HG02943 (cell line): ENCODE results near the gene ABCA13.

Experiments used
- ATAC-seq: cut with Tn5 transposase; IDR thresholded peaks from one replicate; pipeline ENCODE4 v1.9.1; 2021; ENCODE audit warnings: mild to moderate bottlenecking, low read depth, moderate library complexity; ENCODE audit not compliant: unreplicated experiment

The ABCA13 gene

DNA sequence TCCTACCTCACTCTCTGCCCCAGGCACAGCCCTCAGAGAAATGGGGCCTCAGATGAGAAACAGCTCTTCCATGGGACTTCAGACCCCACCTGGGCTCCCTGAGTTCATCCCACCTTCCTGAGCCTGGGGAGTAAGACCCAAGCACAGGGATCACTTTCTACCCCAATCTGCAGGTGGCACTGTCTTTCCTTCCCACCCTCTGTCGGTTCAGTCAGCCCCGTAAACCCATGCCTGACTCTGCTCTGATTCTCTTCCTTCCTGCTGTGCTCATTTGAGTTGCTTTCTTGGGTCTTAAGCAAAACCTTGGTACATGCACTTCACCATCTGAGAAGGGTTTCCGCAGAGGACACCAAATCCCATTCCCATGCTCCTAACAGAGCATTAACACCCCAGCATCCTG lies 446.7 kb downstream of the ABCA13 start:
- ATAC-seq: no peak

DNA sequence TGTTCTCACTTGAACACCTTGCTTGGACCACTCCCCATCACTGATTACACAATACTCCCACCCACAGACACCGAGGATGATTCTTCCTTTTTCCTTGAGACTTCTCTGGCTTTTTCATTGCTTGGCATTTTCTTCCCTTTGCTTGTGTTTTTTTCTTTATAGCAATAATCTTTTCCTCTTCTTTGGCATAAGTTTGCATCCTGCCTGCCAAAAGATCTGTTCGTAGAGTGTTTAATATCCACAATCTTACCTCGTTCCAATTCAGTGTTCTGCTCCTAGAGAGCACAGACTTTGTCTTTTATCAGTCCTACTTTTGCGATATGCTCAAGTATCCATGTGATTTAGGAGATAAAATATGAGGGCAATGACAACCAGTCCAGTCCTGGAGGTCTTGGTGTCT lies 449.8 kb downstream of the ABCA13 start:
- no peak for ATAC-seq

DNA sequence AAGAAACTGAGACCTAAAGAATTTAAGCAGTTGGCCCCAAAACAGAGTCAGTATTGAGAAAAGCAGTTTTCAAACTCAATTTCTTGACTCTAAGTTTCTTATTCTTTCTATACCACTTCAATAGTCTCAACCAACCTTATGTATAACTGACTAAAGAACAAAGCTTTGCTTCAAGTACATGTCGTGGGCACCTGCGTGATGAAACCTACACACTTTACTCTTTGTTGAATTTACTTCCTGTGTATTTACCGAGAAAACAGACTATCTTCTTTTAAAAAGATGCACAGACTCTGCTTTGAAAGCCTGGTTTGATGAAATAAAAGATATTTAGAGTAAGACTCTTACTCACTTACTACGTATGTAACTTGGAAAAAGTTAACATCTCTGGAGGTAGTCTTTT lies 455.9 kb downstream of the ABCA13 start:
- no peak for ATAC-seq

DNA sequence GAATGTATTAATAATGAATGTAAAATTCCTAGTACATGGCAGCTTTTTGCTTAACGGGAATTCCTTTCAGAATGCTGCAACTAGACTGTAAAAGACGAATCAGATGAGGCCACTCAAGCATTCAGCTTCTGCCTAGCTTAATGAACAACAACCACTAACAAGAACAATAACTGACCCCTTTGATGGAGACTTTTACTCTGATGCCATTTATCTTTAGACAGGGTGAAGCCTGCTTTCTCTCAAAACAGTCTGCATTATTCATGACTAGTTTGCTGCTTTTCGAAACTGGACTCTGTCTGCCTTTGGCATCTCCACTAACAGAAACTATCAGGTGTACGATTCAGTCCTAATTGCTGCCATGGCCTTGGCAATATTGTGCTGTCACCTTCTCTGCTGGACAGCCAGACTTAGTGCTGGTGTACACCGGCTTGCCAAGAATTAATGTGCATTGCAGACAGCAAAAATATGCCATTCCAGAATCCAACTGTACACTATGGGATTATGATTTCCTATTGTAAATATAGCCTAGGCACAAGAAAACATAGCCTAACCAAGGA lies 457.6 kb downstream of the ABCA13 start:
- ATAC-seq: no peak

DNA sequence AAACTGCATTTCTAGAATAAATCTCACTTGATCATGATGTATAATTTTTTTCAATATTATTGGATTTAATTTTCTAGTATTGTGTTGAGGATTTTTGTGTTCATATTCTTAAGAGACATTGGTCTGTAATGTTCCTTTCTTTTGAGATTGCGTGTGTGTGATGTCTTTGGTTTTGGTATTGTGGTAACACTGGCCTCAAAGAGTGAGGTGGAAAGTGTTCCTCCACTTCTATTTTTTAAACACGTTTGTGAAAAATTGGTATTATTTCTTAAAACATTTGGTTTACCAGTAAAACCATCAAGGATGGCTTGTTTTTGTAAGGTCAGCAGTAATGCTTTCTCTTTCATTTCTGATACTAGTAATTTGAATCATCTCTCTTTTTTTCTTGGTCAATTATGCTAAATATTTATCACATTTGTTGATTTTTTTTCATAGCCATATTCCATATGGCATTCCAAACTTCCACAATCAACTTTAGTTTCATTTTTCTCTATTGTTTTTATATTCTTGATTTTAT lies 462.9 kb downstream of the ABCA13 start:
- no peak for ATAC-seq

DNA sequence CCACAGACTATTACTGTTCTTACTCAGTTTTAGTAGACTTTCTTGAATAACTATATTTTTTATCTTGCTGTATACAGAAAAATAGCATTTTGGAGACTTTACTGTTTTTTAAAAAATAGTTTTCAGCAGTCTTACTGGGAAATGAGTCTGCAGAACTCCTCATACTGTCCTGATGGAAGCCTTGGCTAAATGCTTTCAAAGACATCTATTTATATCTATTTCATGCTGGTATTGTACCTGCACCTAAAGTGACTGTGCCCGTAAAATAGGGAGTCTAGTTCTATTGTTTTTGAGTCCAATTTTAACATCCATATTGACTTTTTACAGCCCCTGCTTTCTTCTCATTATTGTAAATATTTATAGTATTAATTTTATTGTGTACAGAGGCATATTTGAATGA lies 464.5 kb downstream of the ABCA13 start:
- ATAC-seq: no peak

DNA sequence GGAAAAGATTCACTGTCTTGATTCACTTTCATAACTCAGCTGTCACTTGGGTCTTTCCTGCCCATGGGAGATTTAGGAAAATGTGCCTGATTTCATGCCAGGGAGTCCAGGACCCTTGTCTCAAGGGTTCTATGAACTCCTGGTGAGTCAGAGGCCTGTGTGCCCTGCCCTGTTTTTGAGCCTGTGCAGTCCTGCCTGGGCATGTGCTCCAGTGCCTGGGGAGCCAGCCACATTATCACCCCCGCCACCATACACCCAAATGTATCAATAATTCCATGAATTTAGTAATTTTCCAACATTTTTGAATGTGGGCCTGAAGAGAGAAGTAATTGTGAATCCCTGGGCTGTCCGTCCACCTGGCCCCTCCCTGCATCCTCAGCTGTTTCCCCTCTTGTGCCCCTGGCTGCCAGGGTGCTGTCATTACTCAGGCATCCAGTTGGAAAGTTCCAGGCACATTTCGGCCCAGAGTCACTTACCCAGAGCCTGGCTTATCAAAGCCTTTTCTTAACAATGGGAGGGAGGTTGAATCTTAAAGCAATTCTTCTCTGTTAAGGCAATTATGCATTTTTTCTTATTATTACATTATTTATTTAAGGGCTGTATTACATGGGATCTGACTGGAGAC lies 465.2 kb downstream of the ABCA13 start:
- no peak for ATAC-seq

DNA sequence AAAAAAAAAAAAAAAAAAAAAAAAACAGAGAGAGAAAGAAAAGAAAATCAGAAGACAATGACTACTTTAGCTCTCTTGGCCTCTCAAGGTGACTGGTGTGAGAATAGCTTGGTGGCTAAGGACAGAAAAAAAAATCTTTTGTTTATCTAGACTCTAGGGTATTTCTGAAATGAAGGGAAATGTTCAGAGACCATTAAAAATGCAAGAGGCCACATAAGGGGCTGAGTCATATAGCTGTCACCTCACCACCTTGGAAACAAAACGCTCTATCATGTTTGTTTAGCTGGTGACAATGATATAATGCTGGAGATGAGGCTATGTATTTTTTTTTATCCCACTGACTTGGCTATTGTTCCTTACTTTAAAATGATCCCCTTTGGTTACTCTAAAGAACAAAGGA lies 466.1 kb downstream of the ABCA13 start:
- no peak for ATAC-seq

DNA sequence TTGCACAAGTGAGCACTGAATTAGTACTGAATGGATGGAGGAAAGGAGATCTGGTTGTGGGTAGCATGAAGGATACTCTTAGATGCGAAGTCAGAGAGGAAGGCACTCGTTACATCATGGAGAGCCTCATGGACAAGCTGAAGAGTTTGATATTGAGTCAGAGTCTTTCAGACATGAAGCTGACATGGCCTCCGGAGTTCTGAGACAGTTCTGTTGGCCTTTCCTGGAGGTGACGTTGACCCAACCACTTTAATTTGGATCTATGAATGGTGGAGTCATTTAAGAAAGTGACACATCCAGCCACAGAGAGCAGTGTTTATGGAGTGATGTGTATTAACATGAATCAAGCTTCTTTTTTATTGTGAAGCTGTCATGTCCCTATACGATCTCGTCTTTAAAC lies 466.8 kb downstream of the ABCA13 start:
- no peak for ATAC-seq

DNA sequence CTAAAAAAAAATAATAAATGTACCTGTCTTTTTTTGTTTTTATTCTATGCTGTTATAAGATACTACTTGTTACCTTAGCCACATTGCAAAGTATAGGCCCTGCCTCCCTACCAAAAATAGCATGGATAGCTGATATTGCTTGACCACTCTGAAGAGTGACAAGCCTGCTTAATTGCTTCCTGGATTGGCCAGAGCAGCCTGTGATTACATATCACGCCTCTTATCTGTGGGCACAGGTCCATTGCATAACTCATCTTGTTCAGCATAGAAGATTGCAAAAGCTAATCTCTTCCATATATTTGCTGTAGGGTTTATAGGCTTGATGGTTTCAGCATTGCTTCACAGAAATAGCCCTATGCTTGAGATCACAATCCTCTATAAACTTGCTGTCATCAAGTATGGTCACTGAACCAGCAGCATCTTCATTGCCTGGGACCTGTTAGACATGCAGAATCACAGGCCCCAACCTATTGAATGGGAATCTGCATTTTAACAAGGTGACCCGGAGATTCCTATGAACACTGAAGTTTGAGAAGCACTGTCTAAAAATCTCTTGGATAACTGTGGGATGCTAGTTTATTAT lies 472.3 kb downstream of the ABCA13 start:
- ATAC-seq: no peak

DNA sequence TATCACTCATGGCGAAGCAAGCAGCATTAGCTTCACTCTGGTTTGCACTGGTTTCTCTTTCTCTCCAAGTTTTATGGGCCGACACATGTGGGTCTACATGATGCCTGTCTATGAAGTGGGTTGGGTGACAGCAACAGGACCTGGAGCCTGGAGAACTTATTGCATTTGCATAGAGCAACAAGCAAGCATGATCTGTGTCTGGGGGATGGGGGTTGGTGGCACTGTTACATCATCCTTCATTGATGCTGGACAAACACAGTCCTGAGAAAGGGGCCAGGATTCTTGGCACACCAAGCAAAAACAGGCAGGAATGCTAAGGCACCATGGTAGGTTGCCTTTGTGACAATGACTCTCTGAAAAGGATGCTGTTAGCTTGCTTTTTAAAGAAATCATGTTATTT lies 486.9 kb downstream of the ABCA13 start:
- no peak for ATAC-seq

DNA sequence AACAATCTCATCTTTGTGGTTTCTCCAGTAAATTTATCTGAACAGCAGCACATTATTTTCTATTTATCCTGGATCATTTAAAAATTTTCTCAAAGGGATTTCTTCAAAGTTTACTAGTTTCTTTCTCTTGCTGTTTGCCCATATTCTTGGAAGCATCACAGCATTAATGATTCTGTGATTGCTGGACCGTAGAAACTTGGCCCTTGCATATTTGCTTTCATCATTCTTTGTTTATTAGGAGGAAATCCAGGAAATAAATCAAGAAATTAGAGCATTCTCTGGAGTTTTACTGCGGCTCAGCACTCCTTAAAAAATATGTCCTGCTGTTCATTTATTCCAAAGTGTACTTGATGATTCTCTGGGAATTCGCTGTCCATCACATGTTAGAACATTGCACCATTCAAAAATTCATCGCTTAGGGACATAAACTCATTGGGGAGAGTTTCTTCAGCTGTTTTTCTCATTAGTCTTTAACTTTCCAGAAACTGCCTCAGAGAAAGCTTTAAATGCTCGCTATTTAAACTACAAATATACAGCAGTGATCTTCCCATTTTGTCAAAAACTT lies 489.1 kb downstream of the ABCA13 start:
- ATAC-seq: no peak

DNA sequence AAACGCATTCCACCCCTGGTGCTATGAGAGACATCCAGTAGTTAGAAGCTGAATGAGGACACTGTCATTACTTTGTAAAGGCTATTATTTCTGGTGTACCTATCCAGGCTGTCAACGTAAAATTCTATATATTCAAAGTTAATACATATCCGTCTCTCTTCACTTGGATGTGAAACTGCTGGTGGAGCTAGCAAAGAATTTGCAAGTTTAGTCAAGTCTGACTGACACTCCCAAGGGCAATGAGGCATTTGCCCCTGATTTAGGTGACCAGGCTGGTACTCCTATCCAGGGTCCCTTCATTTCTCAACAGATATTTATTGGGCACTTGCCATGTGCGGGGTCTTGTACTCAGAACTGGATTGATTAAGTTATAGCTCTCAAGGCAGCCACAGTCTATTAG lies 493.0 kb downstream of the ABCA13 start:
- no peak for ATAC-seq

DNA sequence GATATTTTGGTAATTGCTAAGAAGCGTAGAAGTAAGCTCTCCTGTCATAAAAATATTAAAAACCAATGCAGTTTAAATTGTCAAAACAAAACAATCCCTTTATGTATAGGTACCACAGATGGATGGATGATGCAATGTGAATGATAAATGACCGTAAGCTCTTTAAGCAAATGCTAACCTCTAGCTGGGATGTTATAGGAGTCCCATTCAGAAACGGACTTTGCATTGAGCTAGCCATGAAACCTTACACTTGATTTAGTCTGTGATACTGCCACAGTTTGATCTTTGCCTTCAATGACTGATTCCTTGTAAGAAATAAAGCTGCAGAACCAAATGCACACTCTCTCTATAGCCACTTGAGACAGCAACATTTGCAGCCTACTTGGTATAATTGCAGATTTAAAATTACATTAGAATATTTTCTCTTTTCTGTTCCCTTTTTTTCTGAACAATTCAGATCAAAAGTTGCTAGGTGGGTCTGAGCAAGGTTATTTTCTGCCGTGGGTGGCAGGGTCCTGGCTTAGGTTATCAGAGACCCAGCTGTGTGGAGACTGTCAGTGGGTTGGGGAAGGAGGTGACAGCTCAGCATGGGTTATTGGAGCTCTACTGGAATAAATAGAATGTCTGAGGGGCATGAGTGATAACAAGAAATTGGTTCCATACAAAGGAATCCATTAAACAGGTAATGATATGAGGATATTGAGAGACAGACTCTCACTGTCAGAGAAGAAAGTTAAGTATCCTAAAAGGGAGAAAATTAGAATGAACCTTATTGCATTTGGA lies 494.3 kb downstream of the ABCA13 start:
- ATAC-seq: no peak

DNA sequence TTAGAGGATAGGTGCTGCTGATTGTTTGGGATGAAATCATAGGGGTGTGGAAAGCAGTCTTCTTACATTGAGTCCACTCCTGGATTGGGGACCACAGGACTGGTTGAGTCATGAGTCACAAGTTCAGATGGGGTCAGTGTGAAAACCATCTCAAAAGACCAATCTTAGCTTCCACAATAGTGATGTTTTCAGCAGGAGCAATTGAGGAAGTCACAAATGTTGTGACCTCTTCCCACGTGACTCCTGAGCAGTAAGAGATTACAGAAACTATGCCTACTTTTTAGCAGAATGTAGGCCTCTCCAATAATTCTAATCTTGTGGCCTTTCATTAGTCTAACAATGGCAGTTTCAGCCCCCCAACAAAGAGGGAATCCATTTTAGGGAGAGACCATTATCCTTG lies 496.1 kb downstream of the ABCA13 start:
- ATAC-seq: no peak

DNA sequence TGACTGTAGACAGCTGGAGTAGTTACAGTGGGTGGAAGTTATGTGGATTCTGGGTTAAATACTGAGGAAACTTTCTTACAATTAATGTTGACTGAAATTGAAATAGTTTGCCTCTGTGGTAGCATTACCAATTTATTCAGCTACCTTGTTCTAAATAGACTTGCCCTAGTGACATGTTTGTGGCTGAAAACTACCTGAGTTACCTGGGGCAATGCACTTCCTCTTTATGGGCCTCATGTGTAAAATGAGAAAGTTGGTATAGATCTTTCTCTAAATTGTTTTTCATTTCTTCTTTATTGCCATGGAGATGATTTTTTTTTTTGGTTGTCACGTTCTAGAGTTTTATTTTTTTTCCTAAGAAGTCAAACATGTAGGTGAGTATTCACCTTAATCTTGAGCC lies 500.4 kb downstream of the ABCA13 start:
- ATAC-seq: no peak

DNA sequence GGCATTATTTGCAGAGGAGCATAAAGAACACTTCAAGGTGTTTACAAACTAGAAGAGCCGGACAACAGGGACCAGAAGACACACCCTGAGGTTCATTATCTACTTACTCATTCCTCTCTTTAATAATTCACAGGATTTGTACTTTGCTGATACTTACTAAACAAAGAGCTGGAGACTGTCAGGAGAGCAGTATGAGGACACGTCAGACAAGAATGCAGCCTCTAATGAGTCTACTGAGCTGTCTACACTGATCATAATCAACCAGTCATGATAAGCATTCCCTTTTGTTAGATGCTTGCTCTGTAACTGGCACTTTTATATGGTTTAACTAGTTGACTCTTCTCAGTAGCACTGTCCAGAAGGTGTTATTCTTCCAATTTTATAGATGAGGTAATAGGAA lies 509.7 kb downstream of the ABCA13 start:
- ATAC-seq: no peak

DNA sequence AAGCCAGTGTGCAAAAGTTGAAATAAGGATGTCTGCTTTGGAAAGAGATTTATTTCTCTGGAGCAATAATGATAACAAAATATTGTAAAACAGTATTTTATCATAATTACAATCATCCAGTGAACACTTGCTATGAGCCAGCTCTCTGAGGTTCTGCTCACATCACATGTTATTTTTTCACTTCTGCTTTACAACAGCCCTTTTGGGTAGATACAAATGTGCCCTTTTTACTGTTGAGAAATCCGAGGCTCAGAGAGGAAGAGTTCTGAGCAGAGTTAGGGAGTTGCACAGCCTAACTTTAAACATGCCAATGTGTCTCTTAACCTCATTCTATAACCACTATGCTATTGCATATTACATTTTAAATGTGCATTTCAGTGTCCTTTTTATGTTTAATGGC lies 520.5 kb downstream of the ABCA13 start:
- no peak for ATAC-seq
